Panc1 (cell line): ENCODE data around the gene C20orf204. TPM values are rescaled to one million over a fixed set of nuclear protein-coding genes. Genes with fewer than 3 reads are reported as not detected.

ENCODE experiments used
- ATAC-seq: fragments of 200-7000 bp; cut with Tn5 transposase; 2 replicates; pipeline ENCODE4 v1.9.1; 2020; ENCODE audit warnings: mild to moderate bottlenecking, moderate library complexity
- BruUV-seq: library from RNA; stranded (reverse); fragments of 400-500 nt; replicated peaks from 2 replicates; lab custom pipeline; 2021; lab: Mats Ljungman, UMichigan
- CTCF ChIA-PET: fragments of 300-600 bp; sonication (Branson Sonifier 250); formaldehyde crosslinking; loops from one replicate; lab custom pipeline; 2022; ENCODE audit warnings: antibody characterized with exemption; lab: Charles Lee
- POLR2A ChIA-PET: fragments of 300-600 bp; sonication (Branson Sonifier 250); formaldehyde crosslinking; loops from one replicate; lab custom pipeline; 2022; ENCODE audit warnings: antibody characterized with exemption; lab: Charles Lee
- DNase-seq: peaks from one replicate; pipeline ENCODE4 v3.0.0-alpha.2; 2010; ENCODE audit warnings: low read depth, low spot score
- H3K27ac ChIP-seq: 2 replicates; pipeline ENCODE4 v1.5.1; 2011; ENCODE audit warnings: mild to moderate bottlenecking, low read length, inconsistent platforms
- H3K27me3 ChIP-seq: fragments of 200-500 bp; sonication (Bioruptor generic); 2 replicates; pipeline ENCODE4 v1.6.0; 2014; ENCODE audit warnings: low read length, inconsistent platforms; ENCODE audit not compliant: control insufficient read depth, insufficient read depth
- H3K36me3 ChIP-seq: fragments of 200-500 bp; sonication (Bioruptor generic); 2 replicates; pipeline ENCODE4 v1.5.1; 2014; ENCODE audit warnings: inconsistent platforms, mild to moderate bottlenecking, low read length, moderate library complexity; ENCODE audit not compliant: control insufficient read depth, insufficient read depth
- H3K4me1 ChIP-seq: 2 replicates; pipeline ENCODE4 v1.5.1; 2011; ENCODE audit warnings: inconsistent platforms, mild to moderate bottlenecking, low read length, moderate library complexity; ENCODE audit not compliant: control insufficient read depth, insufficient read depth
- H3K4me3 ChIP-seq, 2 experiments: 2 replicates each; pipeline ENCODE4 v1.5.1; 2011 to 2012; ENCODE audit warnings: low read depth in 2 of 2, low read length in 2 of 2, mild to moderate bottlenecking in 2 of 2, inconsistent platforms in 1 of 2, moderate library complexity in 1 of 2
- H3K9me3 ChIP-seq: fragments of 200-500 bp; sonication (Bioruptor generic); 2 replicates; pipeline ENCODE4 v1.5.1; 2014; ENCODE audit warnings: low read depth, mild to moderate bottlenecking, inconsistent platforms, low read length, moderate library complexity; ENCODE audit not compliant: control insufficient read depth, insufficient read depth
- CTCF ChIP-seq: fragments of 450-650 bp; IDR thresholded peaks from 2 replicates; pipeline ENCODE4 v1.5.1; 2017; ENCODE audit warnings: mild to moderate bottlenecking
- POLR2AphosphoS5 ChIP-seq: IDR thresholded peaks from 2 replicates; pipeline ENCODE4 v1.6.1; 2012; ENCODE audit warnings: mild to moderate bottlenecking, low read depth, low read length, moderate library complexity
- REST ChIP-seq, 2 experiments: IDR thresholded peaks; 2 replicates each; pipeline ENCODE4 v1.6.1; 2011 to 2012; ENCODE audit warnings: low read depth in 2 of 2, control low read depth in 1 of 2, low read length in 1 of 2, mild to moderate bottlenecking in 1 of 2, moderate library complexity in 1 of 2; ENCODE audit not compliant: insufficient read depth in 1 of 2
- SIN3A ChIP-seq: IDR thresholded peaks from 2 replicates; pipeline ENCODE4 v1.6.1; 2012; ENCODE audit warnings: low read depth, mild to moderate bottlenecking, low read length, moderate library complexity, borderline replicate concordance; ENCODE audit not compliant: insufficient read depth
- TCF7L2 ChIP-seq: IDR thresholded peaks from 2 replicates; pipeline ENCODE4 v1.6.1; 2011; ENCODE audit warnings: mild to moderate bottlenecking, low read depth, low read length, inconsistent platforms
- in situ Hi-C: cut with HindIII; loops from 2 replicates; pipeline ENCODE4 v1.10.0; 2016; ENCODE audit warnings: low sequenced_read_pairs, low pct_unique_long_range_greater_than_20kb
- intact Hi-C: fragments of 100-400 bp; cut with micrococcal nuclease; formaldehyde crosslinking; loops from one replicate; pipeline ENCODE4 v1.10.0; 2022; ENCODE audit not compliant: unreplicated experiment
- total RNA-seq: library from RNA; stranded (reverse); gene quantifications from one replicate; pipeline ENCODE4 v1.2.1, GENCODE V29; 2021; ENCODE audit not compliant: unreplicated experiment

Gene C20orf204
- total RNA-seq, 1 experiment from 2014 or later = 1.9 TPM

- H3K4me3 ChIP-seq = no peak overlapping the region
- in situ Hi-C loops (no loop called here), intact Hi-C loops (no loop called here)
- H3K9me3 ChIP-seq = no peaks in the 10 kb centered on the region
- H3K27ac ChIP-seq = peak overlapping the region; percentile 68
- H3K4me1 ChIP-seq = peaks cover 48% of the 10 kb centered on the region
- no peaks in the 10 kb centered on the region for H3K36me3 ChIP-seq
- TF ChIP-seq TCF7L2 (no peak), POLR2AphosphoS5 (no peak)
- DNase-seq = no peak
- BruUV-seq = no TSS peak
- ATAC-seq = no peak
- POLR2A ChIA-PET = no interaction called here
- CTCF ChIA-PET = interaction anchor here (0.6 to 2.3 kb wide), 2 partner anchors 10 to 17 kb away, joined by 6 to 14 read pairs; no protein-coding TSS in a partner anchor
- no peaks in the 10 kb centered on the region for H3K27me3 ChIP-seq
Observed at GRCh38 chr20:64056639-64056888, 20.6 kb downstream of the C20orf204 start.

GRCh38 chr20:64056889-64057627 lies 21.1 kb downstream of the C20orf204 start:
- ATAC-seq = peak; percentile 43
- DNase-seq = no peak
- in situ Hi-C loops = no loop called here
- intact Hi-C loops = no loop called here
- Histone ChIP-seq H3K27ac (peak overlapping the region; percentile 68), H3K27me3 (no peaks in the 10 kb centered on the region), H3K9me3 (no peaks in the 10 kb centered on the region), H3K36me3 (no peaks in the 10 kb centered on the region), H3K4me1 (peaks cover 43% of the 10 kb centered on the region), H3K4me3 (no peak overlapping the region)
- no TSS peak for BruUV-seq
- ChIA-PET POLR2A (interaction anchor here (0.5 kb wide), 1 partner anchor 110 kb away, joined by 3 read pairs; no protein-coding TSS in a partner anchor), CTCF (interaction anchor here (2.3 kb wide), 1 partner anchor 18 kb away, joined by 14 read pairs; no protein-coding TSS in a partner anchor)
- TF ChIP-seq REST (IDR thresholded peaks at IDR 0.05; ENCODE audit: insufficient read depth in 1 of 2, low read depth in 2 of 2, low read length in 1 of 2) (no peak), TCF7L2 (no peak), POLR2AphosphoS5 (no peak), CTCF (no peak), SIN3A (no peak)
